ENCODE measurements around the gene GPHA2. TPM values are rescaled to one million over a fixed set of nuclear protein-coding genes. Genes with fewer than 3 reads are reported as not detected.

The GPHA2 gene
- polyA plus RNA-seq, 1 donor from 2014 or later, result not detected

GRCh38 chr11:64976651-64977050, 41.0 kb upstream of the GPHA2 start:
- Histone ChIP-seq H3K9ac (ENCODE audit: low read length) (no peak overlapping the region), H4K20me1 (ENCODE audit: insufficient read depth) (no peaks in the 10 kb centered on the region), H3K27ac (ENCODE audit: low read length) (no peak overlapping the region), H3K27me3 (ENCODE audit: insufficient read depth, low read depth, low read length) (no peaks in the 10 kb centered on the region), H3K4me2 (ENCODE audit: low read length) (no peak overlapping the region), H3K36me3 (ENCODE audit: insufficient read depth, low read length) (no peaks in the 10 kb centered on the region), H3K4me3 (ENCODE audit: low read length) (no peak overlapping the region), H2AFZ (ENCODE audit: low read depth, low read length) (no peak overlapping the region), H3F3A (ENCODE audit: insufficient read depth, low read length, poor library complexity, severe bottlenecking) (no peaks in the 10 kb centered on the region), H3K79me2 (replicated peaks; ENCODE audit: insufficient read depth, low read length) (no peaks in the 10 kb centered on the region), H3K9me2 (ENCODE audit: insufficient read depth, low read length) (no peaks in the 10 kb centered on the region), H3K9me3 (ENCODE audit: low read length) (no peaks in the 10 kb centered on the region)
- TF ChIP-seq EZH2 (IDR thresholded peaks at IDR 0.05; ENCODE audit: borderline replicate concordance, insufficient read depth, low read length, poor library complexity, severe bottlenecking), result no peak
- TF ChIP-seq CTCF (IDR thresholded peaks at IDR 0.05; ENCODE audit: poor library complexity, severe bottlenecking), result no peak
- no peak for TF ChIP-seq SMC3 (conservative IDR thresholded peaks at IDR 0.05; ENCODE audit: poor library complexity)
- no peak for TF ChIP-seq EP300 (conservative IDR thresholded peaks at IDR 0.05; ENCODE audit: poor library complexity, severe bottlenecking)
- TF ChIP-seq POLR2AphosphoS5 (IDR thresholded peaks at IDR 0.05), result no peak
- no peak for TF ChIP-seq REST (IDR thresholded peaks at IDR 0.05; ENCODE audit: borderline replicate concordance)
- TF ChIP-seq TAF1 (IDR thresholded peaks at IDR 0.05; ENCODE audit: low read depth), result no peak
- TF ChIP-seq RAD21 (conservative IDR thresholded peaks at IDR 0.05), result no peak
- TF ChIP-seq MXI1 (conservative IDR thresholded peaks at IDR 0.05; ENCODE audit: poor library complexity, severe bottlenecking), result no peak

- Histone ChIP-seq H3K79me2 (replicated peaks; ENCODE audit: insufficient read depth, low read length) (no peaks in the 10 kb centered on the region), H3K36me3 (ENCODE audit: insufficient read depth, low read length) (no peaks in the 10 kb centered on the region), H3K4me2 (ENCODE audit: low read length) (no peak overlapping the region), H3F3A (ENCODE audit: insufficient read depth, low read length, poor library complexity, severe bottlenecking) (no peaks in the 10 kb centered on the region), H3K27me3 (ENCODE audit: insufficient read depth, low read depth, low read length) (no peaks in the 10 kb centered on the region), H3K27ac (ENCODE audit: low read length) (no peak overlapping the region), H3K4me3 (ENCODE audit: low read length) (no peak overlapping the region), H3K9me2 (ENCODE audit: insufficient read depth, low read length) (no peaks in the 10 kb centered on the region), H3K9ac (ENCODE audit: low read length) (no peak overlapping the region), H4K20me1 (ENCODE audit: insufficient read depth) (no peaks in the 10 kb centered on the region), H3K9me3 (ENCODE audit: low read length) (no peaks in the 10 kb centered on the region), H2AFZ (ENCODE audit: low read depth, low read length) (no peak overlapping the region)
- TF ChIP-seq POLR2AphosphoS5 (IDR thresholded peaks at IDR 0.05) (no peak), TAF1 (IDR thresholded peaks at IDR 0.05; ENCODE audit: low read depth) (no peak), EP300 (conservative IDR thresholded peaks at IDR 0.05; ENCODE audit: poor library complexity, severe bottlenecking) (no peak), RAD21 (conservative IDR thresholded peaks at IDR 0.05) (no peak), SMC3 (conservative IDR thresholded peaks at IDR 0.05; ENCODE audit: poor library complexity) (no peak), MXI1 (conservative IDR thresholded peaks at IDR 0.05; ENCODE audit: poor library complexity, severe bottlenecking) (no peak), CTCF (IDR thresholded peaks at IDR 0.05; ENCODE audit: poor library complexity, severe bottlenecking) (no peak), EZH2 (IDR thresholded peaks at IDR 0.05; ENCODE audit: borderline replicate concordance, insufficient read depth, low read length, poor library complexity, severe bottlenecking) (no peak), REST (IDR thresholded peaks at IDR 0.05; ENCODE audit: borderline replicate concordance) (no peak)
Observed at GRCh38 chr11:64974124-64974523, 38.4 kb upstream of the GPHA2 start.
